SK-N-SH treated with all-trans-retinoic acid at 6 μM for 48 hours (cell line): ENCODE data around the gene PATE1.

Source experiments
- ARNTL ChIP-seq: fragments of 450-650 bp; formaldehyde crosslinking; IDR thresholded peaks from 2 replicates; pipeline ENCODE4 v1.5.0; 2020; ENCODE audit warnings: low read depth, mild to moderate bottlenecking, moderate library complexity, borderline replicate concordance
- CREB5 ChIP-seq: fragments of 250-450 bp; sonication (Bioruptor Pico); IDR thresholded peaks from 2 replicates; pipeline ENCODE4 v1.5.1; 2020; ENCODE audit warnings: low read depth, mild to moderate bottlenecking, moderate library complexity
- ZFP30 ChIP-seq: fragments of 450-650 bp; formaldehyde crosslinking; IDR thresholded peaks from 2 replicates; pipeline ENCODE4 v1.5.0; 2022; ENCODE audit warnings: mild to moderate bottlenecking, moderate library complexity
- ZNF8 ChIP-seq: fragments of 450-650 bp; formaldehyde crosslinking; IDR thresholded peaks from 2 replicates; pipeline ENCODE4 v1.5.0; 2020; ENCODE audit warnings: mild to moderate bottlenecking, moderate library complexity

- TF ChIP-seq CREB5 (CRISPR knock-in tag) = no peak
- no peak for TF ChIP-seq ARNTL (CRISPR knock-in tag)
- TF ChIP-seq ZNF8 = no peak
- TF ChIP-seq ZFP30 (CRISPR knock-in tag) = no peak
Measured at GRCh38 chr11:125740617-125741016, 5.5 kb upstream of the PATE1 start.
